GM19463 (cell line): ENCODE data around the gene WRNIP1.

Experiments
- ATAC-seq: cut with Tn5 transposase; IDR thresholded peaks from one replicate; pipeline ENCODE4 v1.9.1; 2021; ENCODE audit warnings: mild to moderate bottlenecking, moderate library complexity; ENCODE audit not compliant: unreplicated experiment

Gene WRNIP1

DNA sequence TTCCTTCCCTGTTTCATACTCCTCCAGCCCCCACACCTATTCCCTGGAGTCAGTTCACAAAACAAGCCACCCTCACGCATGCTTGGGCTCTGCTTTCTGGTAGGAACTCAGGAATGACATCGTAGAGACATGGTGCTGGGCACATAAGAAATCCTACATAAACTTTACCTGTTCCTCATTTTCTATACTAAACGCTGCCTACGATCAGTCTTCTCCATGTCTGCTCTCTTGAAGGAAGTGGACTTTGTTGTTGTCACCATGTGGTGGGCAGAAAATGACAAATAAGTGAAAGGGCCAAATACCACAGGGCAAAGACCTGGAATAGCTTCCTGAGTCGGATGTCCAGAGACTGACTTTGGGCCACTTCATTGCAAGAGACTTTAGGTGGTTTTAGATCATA is 24.6 kb upstream of the WRNIP1 start:
- no peak for ATAC-seq

DNA sequence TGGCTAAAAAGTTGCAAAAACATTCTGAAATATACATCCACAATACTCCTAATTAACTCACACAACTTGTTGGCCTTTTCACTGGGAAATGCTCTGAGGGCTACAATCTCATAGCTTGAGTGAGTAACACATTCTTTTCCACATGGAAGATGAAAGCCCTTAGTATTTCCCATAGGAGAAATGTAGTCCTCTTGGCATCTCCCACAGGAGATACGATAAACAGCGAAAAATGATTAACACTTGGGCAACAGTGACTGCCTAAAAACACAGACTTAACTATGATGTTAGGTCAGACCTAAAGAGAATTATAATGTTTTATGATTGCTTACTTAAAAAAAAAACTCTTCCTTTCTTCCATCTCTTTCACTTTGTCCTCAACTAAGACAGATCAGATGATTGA is 23.4 kb upstream of the WRNIP1 start:
- no peak for ATAC-seq

DNA sequence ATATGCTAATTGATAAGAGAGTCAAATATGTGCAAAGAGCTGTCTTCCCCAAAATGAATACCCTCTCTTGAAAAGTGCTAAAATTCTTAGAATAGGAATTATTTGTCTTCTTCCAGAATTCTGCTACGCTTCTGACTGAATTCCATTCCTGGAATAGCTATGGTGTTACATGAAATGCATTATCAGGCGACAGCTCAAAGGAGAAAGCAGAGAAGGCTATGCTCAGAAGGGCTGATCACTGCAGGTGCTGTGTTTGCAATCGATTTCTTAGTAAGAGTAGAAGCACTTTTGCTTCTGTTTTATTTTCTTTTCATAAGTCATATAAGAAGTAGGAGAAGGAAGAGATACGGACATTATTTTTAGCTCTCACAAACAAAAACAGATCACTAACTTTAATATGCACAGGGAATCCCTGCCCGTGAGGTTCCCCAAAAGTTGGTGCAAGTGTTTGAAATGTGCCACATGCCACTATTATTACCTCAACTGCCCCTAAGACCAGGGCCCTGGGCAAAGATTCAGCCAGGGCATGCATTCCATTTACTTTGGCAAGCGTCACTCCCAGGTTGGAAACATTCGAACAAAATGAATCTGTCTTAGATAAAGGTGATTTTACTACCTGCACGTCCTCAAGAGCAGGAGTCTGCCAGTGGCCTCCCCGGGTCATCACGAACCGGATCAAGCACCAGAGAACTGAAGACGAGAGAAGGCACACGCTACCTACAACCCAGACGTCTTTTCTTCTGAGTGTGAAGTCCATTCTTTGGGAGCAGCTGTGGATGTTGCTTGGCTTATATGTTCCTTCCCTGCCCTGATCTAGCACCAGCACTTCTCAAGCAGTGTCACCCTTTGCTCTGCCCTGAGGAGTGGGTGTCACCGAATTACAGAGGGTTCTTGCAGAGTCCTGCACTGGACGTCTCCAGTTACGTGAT is 21.6 kb upstream of the WRNIP1 start:
- no peak for ATAC-seq

DNA sequence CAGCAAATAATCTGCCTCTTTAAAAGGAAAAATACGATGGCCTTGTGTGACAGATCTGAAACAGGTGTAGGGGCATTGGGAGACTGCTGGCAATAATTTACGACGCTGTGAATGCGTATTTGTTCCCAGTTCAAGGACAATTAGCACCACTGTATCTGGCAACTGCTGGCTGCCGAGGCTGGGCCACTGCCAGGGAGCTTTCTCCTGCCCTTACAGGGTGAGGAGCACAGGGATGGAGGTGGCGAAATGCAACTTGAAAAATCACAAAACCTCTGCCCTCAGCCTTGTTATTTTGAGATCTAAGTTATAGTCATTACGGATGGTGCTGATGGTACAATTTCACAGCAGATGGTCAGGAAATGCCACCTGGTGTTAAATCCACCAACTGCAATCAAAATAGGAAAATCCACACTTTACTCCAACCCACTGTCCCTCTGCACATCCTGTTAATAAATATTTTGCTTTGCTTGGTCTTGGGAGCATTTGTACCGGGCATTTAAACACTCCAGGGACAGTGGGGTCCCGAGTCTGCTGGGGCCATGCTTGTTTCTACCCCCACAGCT is 20.9 kb upstream of the WRNIP1 start:
- no peak for ATAC-seq

DNA sequence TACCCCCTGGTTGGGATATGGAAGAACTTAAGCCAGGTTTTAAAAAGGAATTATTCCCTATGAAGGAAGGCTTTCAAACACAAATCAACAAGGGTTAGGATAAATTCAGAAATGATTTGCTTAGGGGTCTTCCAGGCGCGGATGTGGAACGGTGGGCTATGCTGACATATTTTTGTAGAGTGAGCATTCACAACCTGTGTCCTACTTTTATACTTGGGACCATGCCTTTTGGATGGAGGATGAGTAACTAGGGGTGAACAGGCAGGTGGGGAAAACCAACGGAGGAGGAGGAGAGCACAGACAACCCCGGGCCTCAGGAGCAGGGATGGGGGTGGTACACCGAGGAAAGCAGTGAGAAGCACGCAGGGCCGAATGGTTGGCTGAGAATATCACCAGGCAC is 20.4 kb upstream of the WRNIP1 start:
- ATAC-seq = no peak

DNA sequence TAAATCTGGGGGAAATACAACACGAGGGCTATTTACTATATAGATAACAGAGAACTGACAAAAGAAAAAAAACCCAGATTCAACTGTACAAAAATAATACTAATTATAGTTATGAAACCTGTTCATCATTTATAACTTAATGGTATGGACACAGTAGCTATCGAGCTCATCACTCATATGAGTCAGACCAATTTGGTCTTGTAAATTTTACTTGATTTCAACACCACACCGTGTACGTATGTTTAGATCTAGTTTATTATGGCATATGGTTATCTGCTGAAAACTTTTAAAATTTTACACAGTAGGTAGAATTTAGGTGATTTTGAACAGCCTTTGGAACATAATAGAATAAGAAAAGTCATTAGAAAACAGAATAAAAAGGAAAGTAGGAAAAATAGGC is 19.9 kb upstream of the WRNIP1 start:
- no peak for ATAC-seq

DNA sequence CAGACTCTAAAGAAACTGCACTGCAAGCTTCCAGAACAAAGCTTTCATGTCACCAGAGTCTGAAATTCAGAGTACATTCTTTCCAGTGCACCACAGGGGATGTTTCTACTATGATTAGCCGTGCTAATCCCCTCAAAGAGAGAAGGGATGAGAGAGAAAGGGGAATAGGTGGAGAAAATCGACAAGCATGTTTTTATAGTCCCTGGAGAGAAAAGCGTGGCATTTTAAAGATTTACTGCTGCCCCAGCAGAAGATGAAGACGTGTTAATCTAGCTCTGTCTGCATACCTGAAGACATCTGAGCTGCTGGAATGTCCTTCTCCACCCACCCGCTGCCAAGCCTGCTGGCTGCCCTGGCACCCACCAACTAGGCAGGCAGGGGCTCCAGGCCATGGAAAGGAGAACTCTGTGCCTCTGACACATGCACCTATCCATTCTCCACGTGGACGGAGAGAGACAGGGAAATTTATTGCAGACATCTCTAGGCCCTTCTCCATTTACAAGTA is 18.6 kb upstream of the WRNIP1 start:
- no peak for ATAC-seq

DNA sequence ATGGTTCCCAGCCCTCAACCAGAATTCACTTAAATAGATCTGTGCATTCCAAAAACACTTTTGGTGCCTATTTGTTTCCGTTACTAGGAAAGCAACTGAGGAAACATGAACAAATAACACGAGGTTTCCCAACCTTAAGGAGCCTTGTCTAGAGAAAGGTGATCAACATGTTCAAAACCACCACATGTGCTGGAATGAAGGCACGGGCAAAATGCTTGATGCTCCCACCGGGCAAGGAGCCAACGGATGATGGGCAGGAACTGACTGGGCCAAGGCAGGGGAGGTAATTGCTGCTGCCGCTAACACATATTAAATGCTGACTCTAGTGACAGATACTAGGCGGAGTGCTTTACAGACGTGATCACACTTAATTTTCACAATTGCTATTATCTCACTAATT is 17.0 kb upstream of the WRNIP1 start:
- no peak for ATAC-seq

DNA sequence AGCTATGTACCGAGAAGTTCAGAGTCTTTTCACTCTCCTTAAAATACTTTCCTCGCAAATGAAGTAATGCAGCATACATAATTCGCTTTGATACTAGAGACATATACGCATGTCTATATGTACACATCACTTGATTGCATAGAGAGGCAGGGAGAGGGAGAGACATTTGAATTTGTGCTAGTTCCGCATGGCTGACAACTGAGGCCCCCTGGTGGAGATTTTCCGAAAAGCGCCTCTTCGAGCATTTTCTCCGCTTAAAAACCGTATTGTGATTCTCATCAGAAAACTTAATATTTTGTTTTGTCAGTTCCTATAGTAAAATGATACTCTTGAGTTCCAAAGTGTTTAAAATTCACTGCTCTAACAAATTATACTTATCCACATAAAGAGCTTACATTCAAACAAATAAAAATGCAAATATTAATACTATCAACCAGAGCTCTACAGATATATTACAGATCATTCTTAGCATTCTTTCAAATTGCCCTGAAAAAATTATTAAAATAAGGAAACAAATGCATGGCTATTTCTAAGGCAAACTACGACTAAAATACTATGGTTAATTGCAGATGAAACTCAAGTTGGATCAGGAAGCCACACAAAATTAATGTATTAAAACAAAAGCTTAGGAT is 15.1 kb upstream of the WRNIP1 start:
- no peak for ATAC-seq

DNA sequence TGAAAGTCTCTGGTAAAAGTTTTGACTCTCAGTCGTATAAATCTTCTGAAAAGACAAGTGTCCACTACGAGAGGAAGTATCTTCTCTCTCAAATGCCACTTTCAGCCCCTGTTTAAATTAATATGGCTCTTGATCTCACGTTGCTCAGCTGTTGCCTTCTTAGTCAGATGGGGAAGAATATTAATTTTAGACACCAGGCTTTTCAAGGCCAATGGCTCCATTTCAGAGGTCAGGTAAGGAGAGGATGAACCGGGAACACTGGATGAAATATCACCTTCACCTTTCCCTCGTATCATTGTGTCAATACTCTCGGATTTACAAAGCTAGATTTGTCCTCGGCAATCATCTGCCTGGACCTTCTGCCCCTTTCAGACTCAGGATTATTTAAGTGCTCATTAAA is 14.4 kb upstream of the WRNIP1 start, which contains the start of gene MYLK4:
Gene MYLK4, minus strand, starts transcription at position 91 of the 400 bp plus-strand sequence. CDS start 1,628 bp downstream, outside the sequence.
- no peak for ATAC-seq

DNA sequence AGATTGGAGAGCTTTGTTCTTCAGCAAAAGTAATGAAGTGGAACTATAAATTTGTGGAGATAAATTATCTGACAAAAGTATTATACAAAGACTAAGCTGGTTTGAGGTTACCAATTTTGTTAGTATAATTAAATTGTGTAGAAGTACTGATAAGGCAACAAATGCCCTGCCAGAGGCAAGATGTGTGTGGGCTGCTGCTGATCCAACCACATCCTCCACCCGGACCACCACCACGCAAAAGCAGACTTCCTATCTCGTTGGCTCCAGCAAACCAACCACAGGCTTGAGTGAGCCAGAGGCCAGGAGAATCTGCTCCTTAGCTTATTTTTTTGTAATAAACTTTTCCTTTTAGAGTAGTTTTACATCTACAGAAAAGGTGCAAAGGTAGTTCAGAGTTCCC is 13.3 kb upstream of the WRNIP1 start:
- no peak for ATAC-seq

DNA sequence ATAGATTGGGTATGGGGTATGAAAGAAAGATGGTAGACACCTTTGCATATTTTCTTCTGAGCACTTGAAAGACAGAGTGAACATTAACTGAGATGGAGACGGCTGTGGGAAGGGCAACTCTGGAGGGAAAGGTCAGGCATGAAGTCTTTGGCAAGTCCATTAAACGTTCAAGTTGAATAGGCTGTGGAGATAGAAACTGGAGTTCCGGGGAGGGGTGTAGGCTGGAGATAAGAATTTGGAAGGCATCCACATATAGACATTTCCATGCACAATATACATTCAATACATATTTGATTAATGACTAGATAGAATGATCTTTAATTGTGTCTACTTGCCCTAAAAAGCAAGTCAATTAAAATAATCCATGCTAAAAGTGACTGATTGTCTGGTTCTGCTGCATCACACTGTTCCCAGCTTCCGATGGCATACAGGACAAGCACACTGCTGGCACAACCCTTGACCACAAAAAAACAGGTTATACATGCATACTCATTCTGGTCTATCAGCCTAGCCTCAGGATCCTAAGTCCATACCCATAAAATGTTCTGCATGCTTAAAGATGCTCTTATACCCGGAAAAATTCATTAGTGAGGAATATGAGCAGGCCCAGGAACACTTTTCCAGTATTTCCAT is 12.6 kb upstream of the WRNIP1 start:
- ATAC-seq = no peak

DNA sequence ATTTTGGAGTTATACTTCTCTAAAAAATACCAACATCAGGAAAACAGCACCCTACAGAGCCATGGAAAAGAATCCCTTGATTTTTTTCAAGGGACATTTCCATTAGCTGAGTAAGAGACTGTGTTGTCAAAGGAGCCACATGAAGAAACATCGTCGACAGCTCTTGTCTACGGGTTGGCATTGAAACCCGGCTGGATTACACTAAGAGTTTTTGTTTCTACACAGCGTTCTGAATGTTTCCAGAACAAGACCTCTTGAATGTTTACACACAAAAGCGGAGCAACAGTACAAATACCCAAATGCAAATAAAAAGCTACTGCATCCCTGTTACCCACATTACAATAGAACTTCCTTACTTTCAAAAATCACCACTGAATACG is 12.1 kb upstream of the WRNIP1 start:
- ATAC-seq = no peak

DNA sequence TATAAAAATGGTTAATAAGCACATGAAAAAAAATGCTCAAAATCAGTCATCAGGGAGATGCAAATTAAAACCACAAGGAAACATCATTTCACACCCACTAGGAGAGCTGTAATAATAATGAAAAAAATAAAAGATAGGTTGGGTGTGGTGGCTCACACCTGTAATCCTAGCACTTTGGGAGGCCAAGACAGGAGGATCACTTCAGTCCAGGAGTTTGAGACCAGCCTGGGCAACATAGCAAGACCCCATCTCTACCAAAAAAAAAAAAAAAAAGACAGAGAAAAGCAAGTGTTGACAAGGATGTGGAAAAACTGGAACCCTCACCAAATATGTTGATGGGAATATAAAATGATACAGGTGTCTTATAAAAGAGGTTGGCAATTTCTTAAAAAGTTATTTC is 11.4 kb upstream of the WRNIP1 start:
- ATAC-seq = no peak

DNA sequence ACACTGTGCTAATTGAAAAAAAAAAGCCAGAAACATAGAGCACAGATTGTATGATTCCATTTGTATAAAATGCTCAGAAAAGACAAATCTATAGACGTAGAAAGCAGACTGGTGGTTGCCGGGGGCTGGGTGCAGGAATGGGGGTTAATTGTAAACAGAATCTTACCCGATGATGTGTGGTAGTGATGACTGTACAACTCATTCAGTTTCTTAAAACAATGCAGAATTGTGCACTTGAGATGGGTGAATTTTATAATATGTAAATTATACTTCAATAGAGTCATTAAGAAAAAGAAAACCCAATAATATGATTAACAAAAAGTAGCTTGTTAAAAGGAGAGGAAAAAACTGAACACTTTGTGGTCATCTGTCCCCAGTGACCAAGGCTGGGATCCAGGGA is 10.8 kb upstream of the WRNIP1 start:
- ATAC-seq = no peak

DNA sequence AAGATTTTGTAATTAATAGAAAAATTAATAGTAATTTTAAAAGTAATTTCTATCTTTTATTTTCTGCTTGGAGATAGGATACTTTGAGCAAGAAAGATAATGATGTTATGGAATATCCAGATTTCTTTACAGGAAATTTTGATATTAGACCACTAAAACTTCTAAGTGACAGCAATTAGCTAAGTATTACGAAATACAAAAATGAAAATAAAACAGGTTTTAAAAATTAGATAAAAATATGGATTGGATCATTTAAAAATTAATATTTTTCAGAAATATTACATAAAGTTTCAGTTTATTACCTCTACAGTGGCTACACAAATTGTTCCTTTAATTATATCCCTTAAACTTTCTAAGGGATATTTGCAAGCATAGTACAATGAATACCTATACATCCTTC is 10.3 kb upstream of the WRNIP1 start:
- no peak for ATAC-seq

DNA sequence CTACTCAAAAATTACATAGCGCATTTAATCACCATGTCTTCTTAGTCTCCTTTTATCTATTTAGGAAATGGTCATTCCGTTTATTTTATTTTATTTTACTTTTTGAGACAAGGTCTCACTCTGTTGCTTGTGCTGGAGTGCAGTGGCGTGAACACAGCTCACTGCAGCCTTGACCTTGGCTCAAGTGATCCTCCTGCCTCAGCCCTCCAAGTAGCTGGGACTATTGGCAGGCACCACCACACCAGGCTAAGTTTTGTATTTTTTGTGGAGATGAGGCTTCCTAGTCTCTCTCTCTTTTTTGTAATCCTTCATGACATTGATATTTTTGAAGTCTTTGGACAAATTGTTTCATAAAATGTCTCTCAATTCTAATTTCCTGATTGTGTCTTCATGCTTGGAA is 9.7 kb upstream of the WRNIP1 start:
- no peak for ATAC-seq

DNA sequence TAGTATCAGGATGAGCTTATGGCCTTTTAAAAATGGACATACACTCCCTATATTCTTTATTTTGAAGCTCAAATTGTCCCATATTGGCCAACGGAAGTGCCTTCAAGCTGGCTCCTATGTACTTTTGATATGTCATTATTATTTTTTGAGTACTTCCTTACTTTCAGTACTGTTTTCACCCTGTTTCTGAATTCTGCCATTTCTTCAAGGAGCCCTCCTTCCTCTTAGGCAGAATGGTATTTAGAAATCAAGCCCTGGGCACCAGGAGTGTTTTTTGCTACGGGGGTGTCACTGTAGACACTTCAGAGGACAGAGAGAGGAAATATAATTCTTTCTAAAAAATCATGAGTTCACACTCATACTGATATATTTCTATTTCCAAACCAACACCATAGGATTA is 9.0 kb upstream of the WRNIP1 start:
- no peak for ATAC-seq

DNA sequence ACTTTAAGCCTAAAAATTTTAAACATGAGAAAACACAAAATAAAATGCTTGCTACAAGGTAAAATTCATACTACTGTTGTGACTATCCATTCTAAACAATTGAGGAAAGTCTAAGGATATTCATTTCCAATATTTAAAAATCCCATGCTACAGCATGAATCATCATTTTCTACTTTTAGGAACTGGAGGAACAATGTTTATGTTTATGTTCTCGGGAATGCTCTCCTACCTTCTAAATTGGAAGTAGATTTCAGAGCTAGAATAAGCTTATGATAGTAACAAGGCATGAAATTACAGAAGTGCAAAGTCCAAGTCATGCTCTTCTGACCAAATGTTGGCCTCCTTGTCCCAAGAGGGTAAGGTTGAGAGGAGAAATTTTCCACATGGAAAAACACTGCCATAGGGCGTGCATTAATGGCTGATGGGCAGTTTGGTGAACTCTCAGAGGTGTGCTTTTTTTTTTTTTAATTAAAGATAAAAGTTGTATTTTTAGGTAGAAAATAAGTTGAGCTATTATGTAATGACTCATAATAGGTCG is 8.4 kb upstream of the WRNIP1 start:
- no peak for ATAC-seq

DNA sequence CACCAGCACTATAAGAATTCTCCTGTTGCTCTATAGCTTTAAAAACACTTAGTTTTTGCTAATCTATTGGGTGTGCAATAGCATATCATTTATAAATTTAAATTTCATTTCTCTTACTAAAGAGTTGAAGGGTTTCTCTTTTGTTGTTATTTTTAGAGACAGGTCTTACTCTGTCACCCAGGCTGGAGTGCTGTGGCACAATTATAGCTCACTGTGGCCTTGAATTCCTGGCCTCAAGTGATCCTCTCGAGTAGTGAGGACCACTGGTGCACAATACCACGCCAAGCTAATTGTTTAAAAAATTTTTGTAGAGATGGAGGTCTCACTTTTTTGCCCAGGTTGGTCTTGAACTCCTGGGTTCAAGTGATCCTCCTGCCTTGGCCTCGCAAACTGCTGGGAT is 6.2 kb upstream of the WRNIP1 start:
- ATAC-seq = no peak
